Upper lobe of left lung (tissue), 6 donors: ENCODE measurements around the gene ATP6V1F. TPM values are rescaled to one million over a fixed set of nuclear protein-coding genes. Genes with fewer than 3 reads are reported as not detected.

Experiments used
- ATAC-seq, 2 donors: fragments of 200-7000 bp; cut with Tn5 transposase; one replicate each; pipeline ENCODE4 v1.9.1; 2022; ENCODE audit warnings: mild to moderate bottlenecking in 2 of 2, moderate library complexity in 2 of 2; ENCODE audit not compliant: low FRiP score in 2 of 2
- DNase-seq, 2 donors: peaks; one replicate each; pipeline ENCODE4 v3.0.0-alpha.2; 2019 to 2020
- H3K27ac ChIP-seq, 4 donors: fragments of 200-600 bp; sonication (generic); one replicate each; pipeline ENCODE4 v1.5.1; 2016 to 2019
- H3K27me3 ChIP-seq, 4 donors: fragments of 200-600 bp; sonication (generic); one replicate each; pipeline ENCODE4 v1.5.1; 2017 to 2019
- H3K36me3 ChIP-seq, 4 donors: fragments of 200-600 bp; sonication (generic); one replicate each; pipeline ENCODE4 v1.5.1; 2016 to 2019
- H3K4me1 ChIP-seq, 4 donors: fragments of 200-600 bp; sonication (generic); one replicate each; pipeline ENCODE4 v1.5.1; 2018 to 2019
- H3K4me3 ChIP-seq, 4 donors: fragments of 200-600 bp; sonication (generic); one replicate each; pipeline ENCODE4 v1.5.1; 2017 to 2019; ENCODE audit warnings: mild to moderate bottlenecking in 2 of 4, moderate library complexity in 1 of 4
- H3K9me3 ChIP-seq, 4 donors: fragments of 200-600 bp; sonication (generic); one replicate each; pipeline ENCODE4 v1.5.1; 2018 to 2019
- CTCF ChIP-seq, 6 experiments: fragments of 450-650 bp in 4 of 6; fragments of 200-600 bp in 2 of 6; sonication (generic) in 2 of 6; IDR thresholded peaks; one replicate each; pipeline ENCODE4 v1.5.1; 2016 to 2019; ENCODE audit warnings: antibody characterized with exemption in 6 of 6
- EP300 ChIP-seq, 4 donors: sonication (generic); formaldehyde crosslinking; IDR thresholded peaks; one replicate each; pipeline ENCODE4 v1.5.1; 2017; ENCODE audit warnings: antibody characterized with exemption in 4 of 4, control low read depth in 2 of 4
- POLR2A ChIP-seq, 4 donors: fragments of 450-650 bp; IDR thresholded peaks; one replicate each; pipeline ENCODE4 v1.5.1; 2016 to 2017; ENCODE audit warnings: antibody characterized with exemption in 4 of 4, mild to moderate bottlenecking in 2 of 4
- POLR2AphosphoS5 ChIP-seq, 2 donors: sonication (generic); formaldehyde crosslinking; IDR thresholded peaks; one replicate each; pipeline ENCODE4 v1.5.1; 2017; ENCODE audit warnings: antibody characterized with exemption in 2 of 2
- WGBS, 2 donors: methylation state at CpG; one replicate each; pipeline ENCODE4 v1.1.5; 2017 to 2018; 5-methylcytosine and 5-hydroxymethylcytosine counted together
- total RNA-seq, 6 donors: library from RNA; depleted of rRNA in 4 of 6; stranded (reverse); fragments of >200 nt in 4 of 6; gene quantifications; one replicate each; pipeline versions ENCODE4 v1.1.0 to v1.2.1, GENCODE V29; 2016 to 2021
- donor health status: DM: no; HTN: no; CAD: no; lungs with moderate emphysema.
- donor health status: DM: no; HTN: yes; CAD: no; lungs with severe emphysema.

Gene ATP6V1F
- total RNA-seq, 6 donors from 2014 or later, result 99.8 to 224 (median 156) TPM

- 80 to 84% methylated on average over 11 of the region's 11 CpGs for WGBS, 2 donors
- Histone ChIP-seq H3K9me3 (no peaks in the 10 kb centered on the region), H3K36me3 (no peaks in the 10 kb centered on the region), H3K4me1 (peaks cover 0 to 14% (median 3%) of the 10 kb centered on the region in 4 donors), H3K4me3 (no peak overlapping the region), H3K27ac (no peak overlapping the region), H3K27me3 (peaks cover 0 to 13% (median 11%) of the 10 kb centered on the region in 4 donors)
- TF ChIP-seq CTCF (IDR thresholded peaks at IDR 0.05), result no peak
- TF ChIP-seq EP300 (IDR thresholded peaks at IDR 0.05), result no peak
- no peak for TF ChIP-seq POLR2A (IDR thresholded peaks at IDR 0.05)
- TF ChIP-seq POLR2AphosphoS5 (IDR thresholded peaks at IDR 0.05), result no peak
- DNase-seq (peak in 1 of 2 donors; percentile 65), ATAC-seq (no peak)
Measured at GRCh38 chr7:128888756-128889095, 26.1 kb downstream of the ATP6V1F start.

GRCh38 chr7:128889121-128889520, 26.5 kb downstream of the ATP6V1F start:
- Histone ChIP-seq H3K27ac (no peak overlapping the region), H3K36me3 (no peaks in the 10 kb centered on the region), H3K4me1 (peaks cover 0 to 14% (median 3%) of the 10 kb centered on the region in 4 donors), H3K9me3 (no peaks in the 10 kb centered on the region), H3K4me3 (no peak overlapping the region), H3K27me3 (peaks cover 0 to 13% (median 11%) of the 10 kb centered on the region in 4 donors)
- ATAC-seq (no peak), DNase-seq (no peak)
- 76 to 79% methylated on average over 7 to 8 of the region's 8 CpGs for WGBS, 2 donors
- TF ChIP-seq POLR2A (IDR thresholded peaks at IDR 0.05) (no peak), CTCF (IDR thresholded peaks at IDR 0.05) (no peak), POLR2AphosphoS5 (IDR thresholded peaks at IDR 0.05) (no peak), EP300 (IDR thresholded peaks at IDR 0.05) (no peak)

- Histone ChIP-seq H3K27ac (no peak overlapping the region), H3K4me3 (peak overlapping the region in 3 of 4 donors; percentile 28 to 38 (median 35)), H3K4me1 (peaks cover 0 to 14% (median 3%) of the 10 kb centered on the region in 4 donors), H3K36me3 (no peaks in the 10 kb centered on the region), H3K9me3 (no peaks in the 10 kb centered on the region), H3K27me3 (peaks cover 0 to 13% (median 11%) of the 10 kb centered on the region in 4 donors)
- peak in 1 of 2 donors; percentile 89 for DNase-seq
- ATAC-seq, result peak in 1 of 2 donors; percentile 41
- 39 to 61% methylated on average over 17 to 24 of the region's 67 CpGs for WGBS, 2 donors
- TF ChIP-seq CTCF (IDR thresholded peaks at IDR 0.05), result peak in 1 of 6 experiments; percentile 28
- no peak for TF ChIP-seq POLR2AphosphoS5 (IDR thresholded peaks at IDR 0.05)
- no peak for TF ChIP-seq POLR2A (IDR thresholded peaks at IDR 0.05)
- no peak for TF ChIP-seq EP300 (IDR thresholded peaks at IDR 0.05)
Measured at GRCh38 chr7:128890306-128891109, 27.9 kb downstream of the ATP6V1F start.

GRCh38 chr7:128891110-128891941, 28.7 kb downstream of the ATP6V1F start:
- H3K27ac ChIP-seq, result no peak overlapping the region
- 27 to 50% methylated on average over 9 to 24 of the region's 41 CpGs for WGBS, 2 donors
- H3K36me3 ChIP-seq, result no peaks in the 10 kb centered on the region
- TF ChIP-seq EP300 (IDR thresholded peaks at IDR 0.05) (no peak), CTCF (IDR thresholded peaks at IDR 0.05) (peak in 2 of 6 experiments; percentile 2 to 9)
- peaks cover 0 to 14% (median 3%) of the 10 kb centered on the region in 4 donors for H3K4me1 ChIP-seq
- ATAC-seq (peak in 1 of 2 donors; percentile 2), DNase-seq (peak in 1 of 2 donors; percentile 74)
- H3K4me3 ChIP-seq, result peak overlapping the region in 3 of 4 donors; percentile 28 to 38 (median 35)
- H3K9me3 ChIP-seq, result no peaks in the 10 kb centered on the region
- peaks cover 0 to 13% (median 11%) of the 10 kb centered on the region in 4 donors for H3K27me3 ChIP-seq
